ENCODE data around the gene EEF1A2.

EEF1A2 gene

DNA sequence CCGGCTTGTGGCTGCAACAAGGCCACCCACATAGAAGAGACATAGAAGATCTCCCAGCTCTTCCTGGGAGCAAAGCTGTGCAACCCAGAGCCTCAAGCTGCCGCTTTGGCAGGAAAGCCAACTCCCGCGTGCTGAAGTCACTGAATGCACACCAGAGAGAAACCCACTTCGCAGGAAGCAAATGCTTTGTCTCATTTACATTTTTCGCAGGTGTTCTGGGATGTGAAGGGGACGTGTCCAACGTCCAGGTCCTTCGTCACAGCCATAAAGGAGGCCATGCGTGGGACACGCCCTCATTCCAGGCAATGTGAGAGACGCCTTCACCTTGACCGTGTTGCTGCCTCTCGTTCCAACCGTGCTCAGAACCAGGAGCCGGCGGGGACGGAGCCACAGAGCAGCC, 50.9 kb downstream of the EEF1A2 start:
- TF ChIP-seq, protein P1, sequence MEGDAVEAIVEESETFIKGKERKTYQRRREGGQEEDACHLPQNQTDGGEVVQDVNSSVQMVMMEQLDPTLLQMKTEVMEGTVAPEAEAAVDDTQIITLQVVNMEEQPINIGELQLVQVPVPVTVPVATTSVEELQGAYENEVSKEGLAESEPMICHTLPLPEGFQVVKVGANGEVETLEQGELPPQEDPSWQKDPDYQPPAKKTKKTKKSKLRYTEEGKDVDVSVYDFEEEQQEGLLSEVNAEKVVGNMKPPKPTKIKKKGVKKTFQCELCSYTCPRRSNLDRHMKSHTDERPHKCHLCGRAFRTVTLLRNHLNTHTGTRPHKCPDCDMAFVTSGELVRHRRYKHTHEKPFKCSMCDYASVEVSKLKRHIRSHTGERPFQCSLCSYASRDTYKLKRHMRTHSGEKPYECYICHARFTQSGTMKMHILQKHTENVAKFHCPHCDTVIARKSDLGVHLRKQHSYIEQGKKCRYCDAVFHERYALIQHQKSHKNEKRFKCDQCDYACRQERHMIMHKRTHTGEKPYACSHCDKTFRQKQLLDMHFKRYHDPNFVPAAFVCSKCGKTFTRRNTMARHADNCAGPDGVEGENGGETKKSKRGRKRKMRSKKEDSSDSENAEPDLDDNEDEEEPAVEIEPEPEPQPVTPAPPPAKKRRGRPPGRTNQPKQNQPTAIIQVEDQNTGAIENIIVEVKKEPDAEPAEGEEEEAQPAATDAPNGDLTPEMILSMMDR (IDR thresholded peaks at IDR 0.05; ENCODE audit: insufficient read depth, low read length, poor library complexity, severe bottlenecking), result no peak
- no peak overlapping the region for H3K4me3 ChIP-seq (replicated peaks; ENCODE audit: low read depth, low read length)
- H3K36me3 ChIP-seq (ENCODE audit: control insufficient read depth, insufficient read depth, low read length), result no peaks in the 10 kb centered on the region
- no peak for DNase-seq (ENCODE audit: extremely low read depth, insufficient read length)
- H3K27me3 ChIP-seq (replicated peaks; ENCODE audit: control insufficient read depth, insufficient read depth, low read length), result no peaks in the 10 kb centered on the region; the same call in 1 of the 2 replicates

DNA sequence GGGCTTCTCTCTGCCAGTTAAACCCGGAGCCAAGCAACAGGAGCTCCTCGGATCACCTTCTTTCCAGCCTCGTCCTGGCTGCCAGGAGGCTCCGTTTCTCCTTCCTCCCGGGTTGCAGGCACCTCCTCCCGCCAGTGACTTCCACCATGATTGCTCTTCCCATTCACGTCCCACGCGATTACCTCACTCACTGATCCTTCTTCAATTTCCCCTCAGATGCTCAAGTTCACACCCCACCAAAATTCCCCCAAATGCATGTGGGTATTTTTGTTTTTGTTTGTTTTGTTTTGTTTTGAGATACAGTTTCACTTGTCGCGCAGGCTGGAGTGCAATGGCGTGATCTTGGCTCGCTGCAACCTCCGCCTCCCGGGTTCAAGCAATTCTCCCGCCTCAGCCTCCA, 51.6 kb downstream of the EEF1A2 start:
- no peaks in the 10 kb centered on the region for H3K36me3 ChIP-seq (ENCODE audit: control insufficient read depth, insufficient read depth, low read length)
- no peak overlapping the region for H3K4me3 ChIP-seq (replicated peaks; ENCODE audit: low read depth, low read length)
- H3K27me3 ChIP-seq (replicated peaks; ENCODE audit: control insufficient read depth, insufficient read depth, low read length), result no peaks in the 10 kb centered on the region
- no peak for DNase-seq (ENCODE audit: extremely low read depth, insufficient read length)
- TF ChIP-seq, protein P1 (IDR thresholded peaks at IDR 0.05; ENCODE audit: insufficient read depth, low read length, poor library complexity, severe bottlenecking), result no peak

DNA sequence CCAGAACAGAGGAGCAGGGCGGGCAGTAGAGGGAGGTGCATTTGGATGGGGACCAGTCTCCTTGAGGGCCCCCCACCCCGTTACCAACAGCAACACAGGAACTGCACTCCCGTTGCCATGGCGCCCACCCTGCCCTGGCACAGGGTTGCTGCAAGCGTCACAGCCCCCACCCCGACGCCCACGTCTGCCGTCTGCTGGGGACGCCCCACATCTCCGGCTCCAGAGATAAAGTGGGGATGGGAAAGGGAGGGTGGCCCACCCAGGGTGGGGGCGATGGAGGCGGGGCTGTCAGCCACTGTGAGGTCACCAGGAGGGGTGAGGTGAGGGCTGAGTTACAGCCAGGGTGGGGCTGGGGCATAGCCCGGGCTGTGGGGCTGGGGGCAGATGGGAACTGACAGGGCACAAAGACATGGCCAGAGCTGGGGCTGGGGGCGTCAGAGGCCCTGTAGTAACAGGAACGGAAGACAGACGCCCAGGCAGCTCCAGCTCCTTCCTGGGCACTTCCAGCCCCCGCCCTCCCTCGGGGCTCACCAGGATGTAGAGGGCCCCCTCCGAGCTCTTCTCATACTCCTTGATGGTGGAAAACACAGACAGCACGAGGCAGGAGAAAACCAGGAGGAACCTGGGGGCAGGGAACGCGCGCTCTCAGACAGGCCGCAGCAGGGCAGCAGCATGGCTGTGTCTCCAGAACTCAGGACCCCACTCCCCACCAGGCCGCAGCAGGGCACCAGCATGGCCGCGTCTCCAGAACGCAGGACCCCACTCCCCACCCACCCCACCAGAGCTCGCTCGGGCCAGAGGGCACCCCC, 52.5 kb downstream of the EEF1A2 start:
- no peak for DNase-seq (ENCODE audit: extremely low read depth, insufficient read length)
- TF ChIP-seq, protein P1 (IDR thresholded peaks at IDR 0.05; ENCODE audit: insufficient read depth, low read length, poor library complexity, severe bottlenecking), result no peak
- H3K36me3 ChIP-seq (ENCODE audit: control insufficient read depth, insufficient read depth, low read length), result no peaks in the 10 kb centered on the region
- no peaks in the 10 kb centered on the region for H3K27me3 ChIP-seq (replicated peaks; ENCODE audit: control insufficient read depth, insufficient read depth, low read length)
- no peak overlapping the region for H3K4me3 ChIP-seq (replicated peaks; ENCODE audit: low read depth, low read length)

DNA sequence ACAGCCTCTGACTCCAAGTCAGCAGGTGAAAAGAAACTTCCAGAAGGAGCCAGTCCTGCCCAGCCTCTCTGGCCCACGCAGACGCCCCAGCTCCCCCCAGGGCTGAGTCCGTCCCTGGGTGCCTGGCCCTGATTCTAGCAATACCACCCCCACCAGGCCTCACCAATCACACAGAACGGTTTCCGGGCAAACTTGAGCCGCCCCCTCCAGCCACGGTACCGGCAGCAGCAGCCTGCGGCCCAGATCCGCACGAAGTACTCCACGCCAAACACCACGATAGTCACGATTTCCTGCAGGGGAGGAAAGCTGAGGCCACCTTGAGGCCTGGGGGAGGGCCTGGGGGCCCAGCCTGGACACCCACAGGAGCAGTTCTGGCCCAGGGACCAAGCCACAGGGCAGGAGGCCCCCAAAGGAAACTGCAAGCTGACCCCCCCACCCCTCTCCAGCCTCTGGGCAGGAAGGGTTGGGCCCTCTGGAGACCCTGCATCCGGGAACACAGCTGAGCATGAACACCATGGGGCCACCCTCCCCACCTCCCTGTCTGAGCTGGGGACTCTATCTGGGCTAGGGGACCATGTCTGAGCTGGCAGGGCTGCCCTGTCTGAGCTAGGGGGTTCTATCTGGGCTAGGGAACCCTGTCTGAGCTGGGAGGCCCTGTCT, 53.7 kb downstream of the EEF1A2 start:
- Histone ChIP-seq H3K27me3 (replicated peaks; ENCODE audit: control insufficient read depth, insufficient read depth, low read length) (no peaks in the 10 kb centered on the region), H3K4me3 (replicated peaks; ENCODE audit: low read depth, low read length) (no peak overlapping the region), H3K36me3 (ENCODE audit: control insufficient read depth, insufficient read depth, low read length) (no peaks in the 10 kb centered on the region)
- TF ChIP-seq, protein P1 (IDR thresholded peaks at IDR 0.05; ENCODE audit: insufficient read depth, low read length, poor library complexity, severe bottlenecking), result no peak
- DNase-seq (ENCODE audit: extremely low read depth, insufficient read length), result no peak

DNA sequence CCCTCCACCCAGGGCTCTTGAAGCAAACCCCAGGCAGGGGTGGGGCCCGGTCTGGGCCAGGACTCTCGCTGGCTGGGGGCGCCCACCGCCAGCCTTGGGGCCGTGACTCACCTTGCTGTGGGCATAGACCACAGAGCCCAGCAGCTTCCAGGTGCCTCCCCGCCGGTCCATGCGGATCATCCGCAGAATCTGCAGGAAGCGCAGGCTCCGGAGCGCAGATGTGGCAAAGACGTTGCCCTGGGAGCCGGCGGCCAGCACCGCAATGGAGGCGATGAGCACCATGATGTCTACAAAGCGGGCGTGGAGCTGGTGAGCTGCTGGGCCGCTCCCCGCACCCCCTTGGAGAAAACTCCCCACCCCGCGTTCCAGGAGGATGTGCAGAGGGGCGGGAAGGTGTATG, 54.3 kb downstream of the EEF1A2 start:
- Histone ChIP-seq H3K36me3 (ENCODE audit: control insufficient read depth, insufficient read depth, low read length) (no peaks in the 10 kb centered on the region), H3K4me3 (replicated peaks; ENCODE audit: low read depth, low read length) (no peak overlapping the region), H3K27me3 (replicated peaks; ENCODE audit: control insufficient read depth, insufficient read depth, low read length) (no peaks in the 10 kb centered on the region)
- TF ChIP-seq, protein P1 (IDR thresholded peaks at IDR 0.05; ENCODE audit: insufficient read depth, low read length, poor library complexity, severe bottlenecking), result no peak
- DNase-seq (ENCODE audit: extremely low read depth, insufficient read length), result no peak
